SK-N-SH treated with all-trans-retinoic acid at 6 μM for 48 hours (cell line): Measurements from ENCODE around the gene AK4.
A peak's percentile ranks its signal among the peaks of the same experiment; 100 is the strongest.

Source experiments
- ATAC-seq: fragments of 200-7000 bp; cut with Tn5 transposase; 3 replicates; pipeline ENCODE4 v1.9.1; 2020; ENCODE audit warnings: mild to moderate bottlenecking, moderate library complexity
- ARNTL ChIP-seq: fragments of 450-650 bp; formaldehyde crosslinking; IDR thresholded peaks from 2 replicates; pipeline ENCODE4 v1.5.0; 2020; ENCODE audit warnings: low read depth, mild to moderate bottlenecking, moderate library complexity, borderline replicate concordance
- BACH2 ChIP-seq: fragments of 250-450 bp; sonication (Bioruptor Pico); IDR thresholded peaks from 2 replicates; pipeline ENCODE4 v1.9.0; 2021; ENCODE audit warnings: mild to moderate bottlenecking, borderline replicate concordance
- CSDC2 ChIP-seq: fragments of 250-450 bp; sonication (Bioruptor Pico); IDR thresholded peaks from 2 replicates; pipeline ENCODE4 v1.5.0; 2020; ENCODE audit warnings: mild to moderate bottlenecking, moderate library complexity
- CSRNP3 ChIP-seq: fragments of 250-450 bp; sonication (Bioruptor Pico); IDR thresholded peaks from 2 replicates; pipeline ENCODE4 v1.5.1; 2021; ENCODE audit warnings: mild to moderate bottlenecking, moderate library complexity
- GLIS3 ChIP-seq: fragments of 250-450 bp; sonication (Bioruptor Pico); IDR thresholded peaks from 2 replicates; pipeline ENCODE4 v1.5.0; 2020; ENCODE audit warnings: mild to moderate bottlenecking, moderate library complexity
- POU6F1 ChIP-seq: fragments of 250-450 bp; sonication (Bioruptor Pico); IDR thresholded peaks from 2 replicates; pipeline ENCODE4 v1.8.0; 2021; ENCODE audit warnings: low read depth, mild to moderate bottlenecking, moderate library complexity, borderline replicate concordance
- PPARA ChIP-seq: fragments of 250-450 bp; sonication (Bioruptor Pico); IDR thresholded peaks from 2 replicates; pipeline ENCODE4 v1.5.0; 2020; ENCODE audit warnings: mild to moderate bottlenecking, borderline replicate concordance
- RARB ChIP-seq: fragments of 250-450 bp; sonication (Bioruptor Pico); IDR thresholded peaks from 2 replicates; pipeline ENCODE4 v1.8.0; 2021; ENCODE audit warnings: mild to moderate bottlenecking, moderate library complexity
- SNAI2 ChIP-seq: fragments of 250-450 bp; sonication (Bioruptor Pico); IDR thresholded peaks from 2 replicates; pipeline ENCODE4 v1.5.0; 2020; ENCODE audit warnings: mild to moderate bottlenecking, moderate library complexity
- TCF4 ChIP-seq: fragments of 250-450 bp; sonication (Bioruptor Pico); IDR thresholded peaks from 2 replicates; pipeline ENCODE4 v1.8.0; 2021; ENCODE audit warnings: mild to moderate bottlenecking, moderate library complexity, borderline replicate concordance
- TOX ChIP-seq: fragments of 250-450 bp; sonication (Bioruptor Pico); IDR thresholded peaks from 2 replicates; pipeline ENCODE4 v1.8.0; 2021; ENCODE audit warnings: mild to moderate bottlenecking, moderate library complexity, borderline replicate concordance
- ZC3H10 ChIP-seq: fragments of 250-450 bp; sonication (Bioruptor Pico); IDR thresholded peaks from 2 replicates; pipeline ENCODE4 v1.5.1; 2021; ENCODE audit warnings: mild to moderate bottlenecking, moderate library complexity
- ZFP3 ChIP-seq: fragments of 250-450 bp; sonication (Bioruptor Pico); IDR thresholded peaks from 2 replicates; pipeline ENCODE4 v1.5.0; 2020; ENCODE audit warnings: mild to moderate bottlenecking, moderate library complexity
- ZNF565 ChIP-seq: fragments of 450-650 bp; formaldehyde crosslinking; conservative IDR thresholded peaks from 2 replicates; pipeline ENCODE4 v1.5.0; 2020; ENCODE audit warnings: low read depth, mild to moderate bottlenecking, moderate library complexity
- ZNF70 ChIP-seq: fragments of 450-650 bp; formaldehyde crosslinking; IDR thresholded peaks from 2 replicates; pipeline ENCODE4 v1.5.0; 2020; ENCODE audit warnings: mild to moderate bottlenecking, moderate library complexity
- ZNF8 ChIP-seq: fragments of 450-650 bp; formaldehyde crosslinking; IDR thresholded peaks from 2 replicates; pipeline ENCODE4 v1.5.0; 2020; ENCODE audit warnings: mild to moderate bottlenecking, moderate library complexity
- TF ChIP-seq, protein P1 (sequence below): fragments of 250-450 bp; sonication (Bioruptor Pico); IDR thresholded peaks from 2 replicates; pipeline ENCODE4 v1.8.0; 2020; ENCODE audit warnings: mild to moderate bottlenecking, moderate library complexity, borderline replicate concordance
- TF ChIP-seq, protein P2 (sequence below): fragments of 250-450 bp; sonication (Bioruptor Pico); IDR thresholded peaks from 2 replicates; pipeline ENCODE4 v1.5.1; 2020; ENCODE audit warnings: low read depth, mild to moderate bottlenecking, moderate library complexity

Gene AK4

GRCh38 chr1:65277605-65278347, 129.8 kb downstream of the AK4 start:
- TF ChIP-seq, protein P1, sequence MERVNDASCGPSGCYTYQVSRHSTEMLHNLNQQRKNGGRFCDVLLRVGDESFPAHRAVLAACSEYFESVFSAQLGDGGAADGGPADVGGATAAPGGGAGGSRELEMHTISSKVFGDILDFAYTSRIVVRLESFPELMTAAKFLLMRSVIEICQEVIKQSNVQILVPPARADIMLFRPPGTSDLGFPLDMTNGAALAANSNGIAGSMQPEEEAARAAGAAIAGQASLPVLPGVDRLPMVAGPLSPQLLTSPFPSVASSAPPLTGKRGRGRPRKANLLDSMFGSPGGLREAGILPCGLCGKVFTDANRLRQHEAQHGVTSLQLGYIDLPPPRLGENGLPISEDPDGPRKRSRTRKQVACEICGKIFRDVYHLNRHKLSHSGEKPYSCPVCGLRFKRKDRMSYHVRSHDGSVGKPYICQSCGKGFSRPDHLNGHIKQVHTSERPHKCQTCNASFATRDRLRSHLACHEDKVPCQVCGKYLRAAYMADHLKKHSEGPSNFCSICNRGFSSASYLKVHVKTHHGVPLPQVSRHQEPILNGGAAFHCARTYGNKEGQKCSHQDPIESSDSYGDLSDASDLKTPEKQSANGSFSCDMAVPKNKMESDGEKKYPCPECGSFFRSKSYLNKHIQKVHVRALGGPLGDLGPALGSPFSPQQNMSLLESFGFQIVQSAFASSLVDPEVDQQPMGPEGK (CRISPR knock-in tag), result no peak
- no peak for TF ChIP-seq ARNTL (CRISPR knock-in tag)
- TF ChIP-seq, protein P2, sequence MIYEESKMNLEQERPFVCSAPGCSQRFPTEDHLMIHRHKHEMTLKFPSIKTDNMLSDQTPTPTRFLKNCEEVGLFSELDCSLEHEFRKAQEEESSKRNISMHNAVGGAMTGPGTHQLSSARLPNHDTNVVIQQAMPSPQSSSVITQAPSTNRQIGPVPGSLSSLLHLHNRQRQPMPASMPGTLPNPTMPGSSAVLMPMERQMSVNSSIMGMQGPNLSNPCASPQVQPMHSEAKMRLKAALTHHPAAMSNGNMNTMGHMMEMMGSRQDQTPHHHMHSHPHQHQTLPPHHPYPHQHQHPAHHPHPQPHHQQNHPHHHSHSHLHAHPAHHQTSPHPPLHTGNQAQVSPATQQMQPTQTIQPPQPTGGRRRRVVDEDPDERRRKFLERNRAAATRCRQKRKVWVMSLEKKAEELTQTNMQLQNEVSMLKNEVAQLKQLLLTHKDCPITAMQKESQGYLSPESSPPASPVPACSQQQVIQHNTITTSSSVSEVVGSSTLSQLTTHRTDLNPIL (CRISPR knock-in tag), result no peak
- TF ChIP-seq TOX (CRISPR knock-in tag), result no peak
- no peak for TF ChIP-seq SNAI2 (CRISPR knock-in tag)
- TF ChIP-seq ZC3H10 (CRISPR knock-in tag), result no peak
- TF ChIP-seq ZFP3 (CRISPR knock-in tag), result no peak
- TF ChIP-seq GLIS3, result no peak
- TF ChIP-seq ZNF8 (CRISPR knock-in tag), result no peak
- no peak for TF ChIP-seq POU6F1 (CRISPR knock-in tag)
- no peak for ATAC-seq

- peak; percentile 19; the same call in 1 of the 3 replicates for ATAC-seq
- TF ChIP-seq TOX (CRISPR knock-in tag) (no peak), PPARA (no peak), POU6F1 (CRISPR knock-in tag) (no peak)
- TF ChIP-seq, protein P1 (CRISPR knock-in tag), result no peak
- TF ChIP-seq, all 23 proteins: peak for 0
These were observed 130.5 kb downstream of the AK4 start for GRCh38 chr1:65278376-65279069.

GRCh38 chr1:65279070-65279779, 131.2 kb downstream of the AK4 start:
- TF ChIP-seq PPARA (no peak), RARB (CRISPR knock-in tag) (no peak), CSDC2 (CRISPR knock-in tag) (no peak), CSRNP3 (no peak), POU6F1 (CRISPR knock-in tag) (no peak), ZNF70 (CRISPR knock-in tag) (peak; percentile 87), ZFP3 (CRISPR knock-in tag) (no peak), TCF4 (CRISPR knock-in tag) (peak; percentile 39; the same call in 1 of the 2 replicates), BACH2 (CRISPR knock-in tag) (no peak), ZNF565 (CRISPR knock-in tag) (no peak), ZNF8 (CRISPR knock-in tag) (no peak)

More at GRCh38 chr1:65279070-65279779, 131.2 kb downstream of the AK4 start:
- ATAC-seq, result no peak
